ENCODE measurements around the gene SLC35G6.

DNA sequence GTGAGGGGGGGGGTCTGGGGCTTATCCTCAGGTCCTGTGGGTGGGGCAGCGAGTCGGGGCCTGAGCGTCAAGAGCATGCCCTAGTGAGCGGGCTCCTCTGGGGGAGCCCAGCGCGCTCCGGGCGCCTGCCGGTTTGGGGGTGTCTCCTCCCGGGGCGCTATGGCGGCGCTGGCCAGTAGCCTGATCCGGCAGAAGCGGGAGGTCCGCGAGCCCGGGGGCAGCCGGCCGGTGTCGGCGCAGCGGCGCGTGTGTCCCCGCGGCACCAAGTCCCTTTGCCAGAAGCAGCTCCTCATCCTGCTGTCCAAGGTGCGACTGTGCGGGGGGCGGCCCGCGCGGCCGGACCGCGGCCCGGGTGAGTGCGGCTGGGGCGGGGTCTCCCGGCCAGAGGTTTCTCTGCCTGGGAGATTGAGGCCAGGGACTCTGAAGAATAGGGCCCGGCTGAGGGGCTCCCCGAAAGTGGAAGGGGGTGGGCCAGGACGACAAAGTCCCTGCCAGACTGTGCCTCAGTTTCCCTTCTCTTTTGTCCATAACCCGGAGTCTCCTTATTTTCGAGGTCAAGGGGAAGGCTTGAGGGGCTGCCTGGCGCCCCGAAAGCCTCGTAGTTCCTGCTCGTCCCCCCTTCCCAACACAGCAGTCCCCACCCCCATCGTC, 41.7 kb upstream of the SLC35G6 start, which contains the start of gene FGF11:
- TF ChIP-seq, protein P1, sequence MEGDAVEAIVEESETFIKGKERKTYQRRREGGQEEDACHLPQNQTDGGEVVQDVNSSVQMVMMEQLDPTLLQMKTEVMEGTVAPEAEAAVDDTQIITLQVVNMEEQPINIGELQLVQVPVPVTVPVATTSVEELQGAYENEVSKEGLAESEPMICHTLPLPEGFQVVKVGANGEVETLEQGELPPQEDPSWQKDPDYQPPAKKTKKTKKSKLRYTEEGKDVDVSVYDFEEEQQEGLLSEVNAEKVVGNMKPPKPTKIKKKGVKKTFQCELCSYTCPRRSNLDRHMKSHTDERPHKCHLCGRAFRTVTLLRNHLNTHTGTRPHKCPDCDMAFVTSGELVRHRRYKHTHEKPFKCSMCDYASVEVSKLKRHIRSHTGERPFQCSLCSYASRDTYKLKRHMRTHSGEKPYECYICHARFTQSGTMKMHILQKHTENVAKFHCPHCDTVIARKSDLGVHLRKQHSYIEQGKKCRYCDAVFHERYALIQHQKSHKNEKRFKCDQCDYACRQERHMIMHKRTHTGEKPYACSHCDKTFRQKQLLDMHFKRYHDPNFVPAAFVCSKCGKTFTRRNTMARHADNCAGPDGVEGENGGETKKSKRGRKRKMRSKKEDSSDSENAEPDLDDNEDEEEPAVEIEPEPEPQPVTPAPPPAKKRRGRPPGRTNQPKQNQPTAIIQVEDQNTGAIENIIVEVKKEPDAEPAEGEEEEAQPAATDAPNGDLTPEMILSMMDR (IDR thresholded peaks at IDR 0.05; ENCODE audit: borderline replicate concordance, extremely low read depth, low read length, poor library complexity, severe bottlenecking): no peak
- TF ChIP-seq EZH2 (IDR thresholded peaks at IDR 0.05; ENCODE audit: borderline replicate concordance, low read depth, low read length, severe bottlenecking): no peak
